Muscle of leg (tissue), 11 donors: ENCODE data around the gene XPC. TPM values are rescaled to one million over a fixed set of nuclear protein-coding genes. Genes with fewer than 3 reads are reported as not detected.

Experiments used
- DNase-seq: peaks from one replicate; pipeline ENCODE4 v3.0.0; 2013
- H3K27ac ChIP-seq: one replicate; pipeline ENCODE4 v1.5.1; 2013; ENCODE audit warnings: mild to moderate bottlenecking, low read length, control low read depth
- H3K27me3 ChIP-seq: one replicate; pipeline ENCODE4 v1.6.1; 2013; ENCODE audit warnings: low read length; ENCODE audit not compliant: control insufficient read depth, insufficient read depth
- H3K36me3 ChIP-seq: one replicate; pipeline ENCODE4 v1.6.1; 2013; ENCODE audit warnings: low read length; ENCODE audit not compliant: control insufficient read depth, insufficient read depth
- H3K4me1 ChIP-seq: one replicate; pipeline ENCODE4 v1.6.1; 2013; ENCODE audit warnings: low read length; ENCODE audit not compliant: control insufficient read depth, insufficient read depth
- H3K4me3 ChIP-seq: one replicate; pipeline ENCODE4 v1.5.1; 2013; ENCODE audit warnings: low read length, control low read depth
- H3K9me3 ChIP-seq: replicated peaks from 2 replicates; pipeline ENCODE4 v1.6.1; 2013; ENCODE audit warnings: low read depth, low read length; ENCODE audit not compliant: control insufficient read depth
- WGBS: methylation state at CpG from one replicate; pipeline ENCODE4 v1.1.5; 2013; ENCODE audit warnings: missing lambda C conversion rate; ENCODE audit not compliant: insufficient coverage; 5-methylcytosine and 5-hydroxymethylcytosine counted together
- polyA plus RNA-seq, 8 donors: library from polyadenylated mRNA; unstranded; fragments of 120-200 nt; gene quantifications; one replicate each; pipeline versions ENCODE4 v1.2.1 to v1.2.3, GENCODE V29; 2013; ENCODE audit warnings: inconsistent platforms in 1 of 8, low replicate concordance in 1 of 8; ENCODE audit not compliant: insufficient read length in 8 of 8, insufficient read depth in 1 of 8
- total RNA-seq: library from RNA; stranded (reverse); fragments of 120-200 nt; gene quantifications from one replicate; pipeline ENCODE4 v1.2.4, GENCODE V29; 2013

Gene XPC
- total and polyA plus RNA-seq, 9 donors: 15.7 to 21.3 (median 17.9) TPM

DNA sequence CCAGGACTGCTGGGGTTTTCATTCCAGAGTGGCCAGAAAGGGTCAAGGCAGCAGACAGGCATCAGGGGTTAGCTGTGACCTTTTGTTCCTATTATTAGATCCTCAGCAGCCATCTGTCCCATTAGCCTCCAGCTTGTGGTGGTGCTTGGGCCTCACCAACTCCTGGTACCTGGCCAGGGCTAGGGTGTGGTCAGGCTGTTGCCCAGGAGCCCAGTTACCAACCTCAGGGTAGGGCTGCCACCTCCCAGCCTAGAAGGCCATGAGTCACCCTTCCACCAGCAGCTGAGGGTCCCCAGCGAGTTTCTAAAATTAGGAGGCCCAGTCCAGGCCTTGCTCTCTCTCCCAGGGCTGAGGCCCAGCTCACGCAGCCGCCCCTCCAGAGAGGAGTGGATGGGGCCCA lies 41.4 kb downstream of the XPC start:
- Histone ChIP-seq H3K27ac (peak overlapping the region; percentile 65), H3K27me3 (no peaks in the 10 kb centered on the region), H3K9me3 (no peaks in the 10 kb centered on the region), H3K4me3 (no peak overlapping the region), H3K36me3 (peaks cover 95% of the 10 kb centered on the region), H3K4me1 (peaks cover 26% of the 10 kb centered on the region)
- WGBS: 50% methylated on average over 1 of the region's 3 CpGs
- peak; percentile 63 for DNase-seq

DNA sequence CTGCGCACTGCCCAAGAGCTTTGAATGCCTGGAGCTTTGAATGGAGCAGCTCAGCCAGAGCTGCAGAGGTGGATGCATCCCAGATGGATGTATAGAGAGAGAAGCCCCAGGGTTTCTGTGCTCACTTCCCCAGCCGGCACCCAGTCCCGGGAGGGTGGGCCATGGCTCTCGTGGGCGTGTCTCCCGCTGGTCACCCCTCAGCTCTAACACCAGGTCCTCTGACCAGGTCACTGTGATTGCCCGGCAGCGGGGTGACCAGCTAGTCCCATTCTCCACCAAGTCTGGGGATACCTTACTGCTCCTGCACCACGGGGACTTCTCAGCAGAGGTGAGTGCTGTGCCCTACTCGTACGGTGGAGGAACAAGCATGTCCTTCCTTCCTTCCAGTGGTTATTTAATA lies 42.8 kb downstream of the XPC start:
- 100% methylated on average over 3 of the region's 11 CpGs for WGBS
- DNase-seq: no peak
- H3K4me3 ChIP-seq: no peak overlapping the region
- H3K9me3 ChIP-seq: no peaks in the 10 kb centered on the region
- no peaks in the 10 kb centered on the region for H3K27me3 ChIP-seq
- no peak overlapping the region for H3K27ac ChIP-seq
- H3K36me3 ChIP-seq: peaks cover 95% of the 10 kb centered on the region
- H3K4me1 ChIP-seq: peaks cover 26% of the 10 kb centered on the region

GRCh38 chr3:14134291-14134690 lies 44.1 kb downstream of the XPC start:
- H3K9me3 ChIP-seq: no peaks in the 10 kb centered on the region
- H3K27me3 ChIP-seq: no peaks in the 10 kb centered on the region
- DNase-seq: no peak
- WGBS: 91% methylated on average over 6 of the region's 6 CpGs
- H3K27ac ChIP-seq: no peak overlapping the region
- no peak overlapping the region for H3K4me3 ChIP-seq
- peaks cover 26% of the 10 kb centered on the region for H3K4me1 ChIP-seq
- peaks cover 94% of the 10 kb centered on the region for H3K36me3 ChIP-seq

DNA sequence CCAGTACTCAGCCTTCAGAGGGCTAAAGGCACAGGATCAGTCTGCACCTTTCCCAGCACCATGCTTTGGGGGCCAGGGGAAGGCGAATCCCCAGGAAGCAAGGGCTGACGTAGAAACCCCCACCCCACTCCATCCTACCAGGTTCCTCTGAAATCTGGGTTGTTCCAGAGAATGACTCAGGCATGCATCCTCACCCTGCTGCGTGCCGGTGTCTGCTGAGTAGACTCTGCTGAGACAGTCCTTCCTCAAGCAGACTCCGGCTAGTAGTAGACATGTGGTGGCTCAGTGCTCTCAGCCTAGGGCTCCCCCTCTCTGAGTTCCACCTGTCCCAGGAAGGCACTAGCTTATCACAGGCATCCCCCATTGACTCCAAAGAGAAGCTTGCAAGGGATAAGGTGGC lies 44.5 kb downstream of the XPC start:
- H3K4me3 ChIP-seq: no peak overlapping the region
- no peak for DNase-seq
- H3K36me3 ChIP-seq: peaks cover 92% of the 10 kb centered on the region
- WGBS: 100% methylated on average over 3 of the region's 5 CpGs
- no peak overlapping the region for H3K27ac ChIP-seq
- no peaks in the 10 kb centered on the region for H3K9me3 ChIP-seq
- H3K27me3 ChIP-seq: no peaks in the 10 kb centered on the region
- peaks cover 26% of the 10 kb centered on the region for H3K4me1 ChIP-seq

GRCh38 chr3:14133188-14133800 lies 45.1 kb downstream of the XPC start:
- H3K36me3 ChIP-seq: peaks cover 90% of the 10 kb centered on the region
- H3K27ac ChIP-seq: no peak overlapping the region
- H3K27me3 ChIP-seq: no peaks in the 10 kb centered on the region
- no peak overlapping the region for H3K4me3 ChIP-seq
- no peaks in the 10 kb centered on the region for H3K9me3 ChIP-seq
- 94% methylated on average over 9 of the region's 10 CpGs for WGBS
- peaks cover 22% of the 10 kb centered on the region for H3K4me1 ChIP-seq
- DNase-seq: no peak

DNA sequence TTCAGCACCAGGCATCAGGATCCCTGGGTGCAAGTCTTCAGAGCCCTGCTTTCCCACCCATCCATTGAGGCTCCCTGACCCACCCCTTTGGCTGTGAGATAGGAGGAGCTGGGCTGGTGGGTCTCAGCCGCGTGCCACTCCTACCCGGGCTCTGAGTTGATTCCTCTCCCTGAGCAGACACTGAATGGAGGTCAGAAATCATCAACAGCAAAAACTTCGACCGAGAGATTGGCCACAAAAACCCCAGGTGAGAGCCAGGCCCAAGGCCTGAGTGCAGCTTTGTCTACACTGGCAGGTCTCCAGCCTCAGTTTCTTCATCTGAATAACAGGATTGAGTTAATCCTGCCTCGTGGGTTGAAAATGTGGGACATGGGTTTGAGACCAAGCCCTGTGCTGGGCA lies 45.7 kb downstream of the XPC start:
- H3K36me3 ChIP-seq: peaks cover 91% of the 10 kb centered on the region
- peaks cover 16% of the 10 kb centered on the region for H3K4me1 ChIP-seq
- no peak overlapping the region for H3K27ac ChIP-seq
- no peaks in the 10 kb centered on the region for H3K27me3 ChIP-seq
- DNase-seq: no peak
- WGBS: 94% methylated on average over 3 of the region's 6 CpGs
- H3K9me3 ChIP-seq: no peaks in the 10 kb centered on the region
- H3K4me3 ChIP-seq: no peak overlapping the region

DNA sequence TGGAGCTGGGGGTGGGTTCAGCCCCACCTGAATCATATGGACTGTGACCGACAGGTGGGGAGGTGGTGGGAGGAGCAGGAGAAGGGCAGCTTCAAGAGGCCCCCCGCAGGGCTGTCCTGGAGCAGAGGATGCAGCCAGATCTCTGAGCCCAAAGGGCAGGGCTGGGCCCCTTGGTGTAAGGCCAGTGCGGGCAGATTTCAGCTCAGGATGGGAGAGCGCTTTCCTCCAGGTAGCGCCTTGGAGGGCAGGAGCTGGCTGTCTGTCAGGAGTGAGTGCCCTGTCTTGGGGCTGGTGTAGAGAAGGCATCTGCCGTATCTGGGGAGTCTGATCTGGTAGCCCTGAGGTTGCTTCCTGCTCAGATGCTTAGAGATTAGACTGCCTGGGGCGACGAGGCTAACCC lies 46.3 kb downstream of the XPC start:
- Histone ChIP-seq H3K27ac (no peak overlapping the region), H3K4me3 (no peak overlapping the region), H3K9me3 (no peaks in the 10 kb centered on the region), H3K27me3 (no peaks in the 10 kb centered on the region), H3K4me1 (peaks cover 10% of the 10 kb centered on the region), H3K36me3 (peaks cover 88% of the 10 kb centered on the region)
- WGBS: 91% methylated on average over 8 of the region's 8 CpGs
- no peak for DNase-seq

GRCh38 chr3:14131134-14131533 lies 47.3 kb downstream of the XPC start:
- 76% methylated on average over 3 of the region's 5 CpGs for WGBS
- Histone ChIP-seq H3K36me3 (peaks cover 88% of the 10 kb centered on the region), H3K4me3 (no peak overlapping the region), H3K9me3 (no peaks in the 10 kb centered on the region), H3K4me1 (peaks cover 9% of the 10 kb centered on the region), H3K27me3 (no peaks in the 10 kb centered on the region), H3K27ac (no peak overlapping the region)
- DNase-seq: no peak

DNA sequence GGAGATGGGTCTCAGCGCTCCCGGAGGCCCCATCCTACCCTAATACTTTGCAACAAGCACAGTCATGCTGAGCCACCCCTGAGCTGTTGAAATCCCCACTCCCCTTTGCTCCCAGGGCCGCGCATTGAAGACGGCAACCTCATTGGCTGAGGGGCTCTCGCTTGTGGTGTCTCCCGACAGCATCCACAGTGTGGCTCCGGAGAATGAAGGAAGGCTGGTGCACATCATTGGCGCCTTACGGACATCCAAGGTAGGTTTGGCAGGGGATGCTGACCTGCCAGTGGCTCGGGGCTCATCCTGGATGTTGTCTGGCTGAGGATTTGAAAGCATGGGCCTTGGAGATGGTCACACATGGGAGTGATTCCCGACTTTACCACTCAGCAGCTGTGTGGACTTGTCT lies 47.7 kb downstream of the XPC start:
- Histone ChIP-seq H3K4me3 (no peak overlapping the region), H3K9me3 (no peaks in the 10 kb centered on the region), H3K4me1 (peaks cover 12% of the 10 kb centered on the region), H3K27me3 (no peaks in the 10 kb centered on the region), H3K27ac (no peak overlapping the region), H3K36me3 (peaks cover 85% of the 10 kb centered on the region)
- DNase-seq: no peak
- 94% methylated on average over 12 of the region's 12 CpGs for WGBS

DNA sequence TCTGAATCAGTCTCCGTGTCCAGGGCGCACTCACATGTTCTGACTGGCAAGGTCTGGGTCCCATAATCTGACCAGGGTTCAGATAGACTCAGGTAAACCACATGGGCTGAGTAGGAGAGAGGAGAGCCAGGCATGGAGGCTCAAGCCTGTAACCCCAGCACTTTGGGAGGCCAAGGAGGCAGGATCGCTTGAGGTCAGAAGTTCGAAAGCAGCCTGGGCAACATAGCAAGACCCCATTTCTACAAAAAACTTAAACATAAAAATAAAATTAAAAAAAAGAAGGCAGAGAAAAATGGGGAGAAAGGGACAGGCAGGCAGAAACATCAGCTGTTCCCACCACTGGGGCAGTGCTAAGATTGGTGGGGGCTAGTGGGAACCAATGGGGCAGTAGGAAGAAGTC lies 48.2 kb downstream of the XPC start:
- DNase-seq: no peak
- Histone ChIP-seq H3K27me3 (no peaks in the 10 kb centered on the region), H3K4me3 (no peak overlapping the region), H3K4me1 (peaks cover 13% of the 10 kb centered on the region), H3K36me3 (peaks cover 80% of the 10 kb centered on the region), H3K9me3 (no peaks in the 10 kb centered on the region), H3K27ac (no peak overlapping the region)
- WGBS: 77% methylated on average over 2 of the region's 4 CpGs

DNA sequence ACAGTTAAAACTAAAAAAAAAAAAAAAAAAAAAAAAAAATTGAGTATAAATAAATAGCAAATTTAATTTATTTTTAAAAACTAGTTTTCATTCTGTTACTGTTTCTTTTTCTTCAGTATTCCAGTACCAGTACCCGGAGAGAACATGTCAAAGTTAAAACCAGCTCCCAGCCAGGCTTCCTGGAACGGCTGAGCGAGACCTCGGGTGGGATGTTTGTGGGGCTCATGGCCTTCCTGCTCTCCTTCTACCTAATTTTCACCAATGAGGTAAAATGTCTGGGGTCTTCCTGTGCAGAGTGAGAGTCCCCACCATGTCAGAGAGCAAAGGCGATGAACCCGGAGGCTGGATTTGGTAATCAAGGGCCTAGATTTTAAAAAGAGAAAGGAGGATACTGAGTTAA lies 49.1 kb downstream of the XPC start:
- no peaks in the 10 kb centered on the region for H3K27me3 ChIP-seq
- no peak for DNase-seq
- no peaks in the 10 kb centered on the region for H3K9me3 ChIP-seq
- no peak overlapping the region for H3K4me3 ChIP-seq
- peaks cover 13% of the 10 kb centered on the region for H3K4me1 ChIP-seq
- peaks cover 71% of the 10 kb centered on the region for H3K36me3 ChIP-seq
- no CpG with 5 or more reads among the region's 6 CpGs for WGBS
- no peak overlapping the region for H3K27ac ChIP-seq
